HEK293 (cell line): ENCODE data around the gene GPM6B.

ENCODE experiments used
- CTCF ChIA-PET: fragments of 350-600 bp; formaldehyde crosslinking; extraction: SDS; loops from one replicate; lab custom pipeline; 2021; ENCODE audit warnings: antibody characterized with exemption; lab: Yijun Ruan, JAX
- POLR2A ChIA-PET: fragments of 300-600 bp; formaldehyde crosslinking; extraction: SDS; loops from one replicate; lab custom pipeline; 2020; ENCODE audit warnings: antibody characterized with exemption, inconsistent platforms; lab: Yijun Ruan, JAX
- H3K27ac ChIP-seq: fragments of 200-500 bp; sonication (Bioruptor generic); 2 replicates; pipeline ENCODE4 v1.5.1; 2014; ENCODE audit warnings: low read depth, low read length, control low read depth, inconsistent platforms; ENCODE audit errors: extremely low read depth
- H3K36me3 ChIP-seq, 2 experiments: fragments of 200-500 bp in 1 of 2; sonication (Bioruptor generic) in 1 of 2; 1 replicate in 1 of 2; 2 replicates in 1 of 2; pipeline ENCODE4 v1.5.1; 2014 to 2017; ENCODE audit warnings: inconsistent platforms in 2 of 2, low read length in 2 of 2; ENCODE audit not compliant: control insufficient read depth in 2 of 2, insufficient read depth in 1 of 2
- H3K4me1 ChIP-seq: fragments of 200-500 bp; sonication (Bioruptor generic); 2 replicates; pipeline ENCODE4 v1.5.1; 2014; ENCODE audit warnings: mild to moderate bottlenecking, low read length, inconsistent platforms; ENCODE audit not compliant: control insufficient read depth, insufficient read depth
- H3K4me3 ChIP-seq: 2 replicates; pipeline ENCODE4 v1.5.1; 2011; ENCODE audit warnings: low read depth, mild to moderate bottlenecking, control low read depth, low read length, moderate library complexity
- H3K9me3 ChIP-seq: fragments of 200-500 bp; sonication (Bioruptor generic); 2 replicates; pipeline ENCODE4 v1.5.1; 2014; ENCODE audit warnings: low read depth, low read length, inconsistent platforms; ENCODE audit not compliant: control insufficient read depth, insufficient read depth
- BCL11A ChIP-seq: fragments of 450-650 bp; formaldehyde crosslinking; IDR thresholded peaks from 2 replicates; pipeline ENCODE4 v1.5.1; 2016; ENCODE audit warnings: low read depth, missing biosample characterization, missing genetic modification characterization
- OSR2 ChIP-seq: fragments of 450-650 bp; formaldehyde crosslinking; IDR thresholded peaks from 2 replicates; pipeline ENCODE4 v1.5.1; 2016; ENCODE audit warnings: missing biosample characterization, missing genetic modification characterization
- OVOL3 ChIP-seq: fragments of 450-650 bp; formaldehyde crosslinking; IDR thresholded peaks from 2 replicates; pipeline ENCODE4 v1.5.1; 2016; ENCODE audit warnings: missing biosample characterization, missing genetic modification characterization
- PATZ1 ChIP-seq: fragments of 450-650 bp; formaldehyde crosslinking; IDR thresholded peaks from 2 replicates; pipeline ENCODE4 v1.5.1; 2016; ENCODE audit warnings: missing biosample characterization, missing genetic modification characterization
- PRDM10 ChIP-seq: fragments of 450-650 bp; formaldehyde crosslinking; IDR thresholded peaks from 2 replicates; pipeline ENCODE4 v1.5.1; 2016; ENCODE audit warnings: missing biosample characterization, missing genetic modification characterization
- PRDM2 ChIP-seq: fragments of 450-650 bp; formaldehyde crosslinking; IDR thresholded peaks from 2 replicates; pipeline ENCODE4 v1.5.1; 2016; ENCODE audit warnings: missing biosample characterization, missing genetic modification characterization, borderline replicate concordance
- SETDB1 ChIP-seq: IDR thresholded peaks from one replicate; pipeline ENCODE4 v1.6.1; 2017; ENCODE audit warnings: mild to moderate bottlenecking, low read length, moderate library complexity, mixed read lengths; ENCODE audit not compliant: insufficient read length
- SP7 ChIP-seq: fragments of 450-650 bp; formaldehyde crosslinking; IDR thresholded peaks from 2 replicates; pipeline ENCODE4 v1.5.1; 2016; ENCODE audit warnings: missing biosample characterization, missing genetic modification characterization
- ZBTB10 ChIP-seq: fragments of 450-650 bp; formaldehyde crosslinking; IDR thresholded peaks from 2 replicates; pipeline ENCODE4 v1.5.1; 2016; ENCODE audit warnings: missing biosample characterization, missing genetic modification characterization
- ZBTB21 ChIP-seq: fragments of 450-650 bp; formaldehyde crosslinking; IDR thresholded peaks from 2 replicates; pipeline ENCODE4 v1.5.1; 2017; ENCODE audit warnings: missing biosample characterization, missing genetic modification characterization
- ZNF157 ChIP-seq: fragments of 450-650 bp; formaldehyde crosslinking; IDR thresholded peaks from 2 replicates; pipeline ENCODE4 v1.5.1; 2016; ENCODE audit warnings: missing biosample characterization, missing genetic modification characterization
- ZNF16 ChIP-seq: fragments of 450-650 bp; formaldehyde crosslinking; IDR thresholded peaks from 2 replicates; pipeline ENCODE4 v1.5.1; 2016; ENCODE audit warnings: low read depth, missing biosample characterization, missing genetic modification characterization
- ZNF24 ChIP-seq: fragments of 450-650 bp; formaldehyde crosslinking; IDR thresholded peaks from 2 replicates; pipeline ENCODE4 v1.5.1; 2016; ENCODE audit warnings: missing biosample characterization, missing genetic modification characterization
- ZNF548 ChIP-seq: fragments of 450-650 bp; formaldehyde crosslinking; IDR thresholded peaks from 2 replicates; pipeline ENCODE4 v1.5.1; 2016; ENCODE audit warnings: missing biosample characterization, missing genetic modification characterization
- ZNF549 ChIP-seq: fragments of 450-650 bp; IDR thresholded peaks from 2 replicates; pipeline ENCODE4 v1.5.1; 2018; ENCODE audit warnings: missing biosample characterization, missing genetic modification characterization, mild to moderate bottlenecking, inconsistent platforms, moderate library complexity
- ZNF596 ChIP-seq: fragments of 450-650 bp; IDR thresholded peaks from 2 replicates; pipeline ENCODE4 v1.5.0; 2018; ENCODE audit warnings: missing biosample characterization, mild to moderate bottlenecking, missing genetic modification characterization, moderate library complexity
- ZNF610 ChIP-seq: fragments of 450-650 bp; formaldehyde crosslinking; IDR thresholded peaks from 2 replicates; pipeline ENCODE4 v1.5.1; 2016; ENCODE audit warnings: missing biosample characterization, missing genetic modification characterization, borderline replicate concordance
- ZNF645 ChIP-seq: fragments of 450-650 bp; formaldehyde crosslinking; IDR thresholded peaks from 2 replicates; pipeline ENCODE4; 2016; ENCODE audit warnings: missing biosample characterization, missing genetic modification characterization
- ZNF76 ChIP-seq: fragments of 450-650 bp; formaldehyde crosslinking; IDR thresholded peaks from 2 replicates; pipeline ENCODE4; 2016; ENCODE audit warnings: low read depth, missing biosample characterization, missing genetic modification characterization, borderline replicate concordance
- ZXDB ChIP-seq: fragments of 450-650 bp; formaldehyde crosslinking; IDR thresholded peaks from 2 replicates; pipeline ENCODE4 v1.5.1; 2016; ENCODE audit warnings: missing biosample characterization, missing genetic modification characterization

Gene GPM6B

GRCh38 chrX:13778916-13779315 lies 38.0 kb downstream of the GPM6B start:
- Histone ChIP-seq H3K4me1 (no peaks in the 10 kb centered on the region), H3K4me3 (no peak overlapping the region), H3K9me3 (no peaks in the 10 kb centered on the region), H3K27ac (no peak overlapping the region), H3K36me3 (peaks cover 4 to 45% of the 10 kb centered on the region in 2 experiments; a peak in 2 of 3 replicates)
- TF ChIP-seq PRDM2 (no peak), PATZ1 (no peak), BCL11A (tag by site-specific recombination) (no peak), ZNF610 (tag by site-specific recombination) (no peak), OVOL3 (no peak), ZNF76 (tag by site-specific recombination) (no peak), ZNF548 (no peak), ZNF596 (tag by site-specific recombination) (no peak), OSR2 (tag by site-specific recombination) (peak; percentile 59), ZNF16 (tag by site-specific recombination) (no peak), SP7 (tag by site-specific recombination) (0 out of 2 replicates have a peak, but pooled peaks have one; percentile 57), ZNF157 (no peak), ZNF645 (no peak)
- POLR2A ChIA-PET: interaction anchor here (0.7 kb wide), 1 partner anchor 33 kb away, joined by 3 read pairs; no protein-coding TSS in a partner anchor
- CTCF ChIA-PET: interaction anchor here (0.6 to 1.4 kb wide), 3 partner anchors 19 to 1716 kb away, joined by 3 read pairs; no protein-coding TSS in a partner anchor

- H3K27ac ChIP-seq: no peak overlapping the region
- CTCF ChIA-PET: interaction anchor here (0.5 to 1.9 kb wide), 4 partner anchors 11 to 255 kb away, joined by 3 to 6 read pairs (median 3); no protein-coding TSS in a partner anchor
- H3K36me3 ChIP-seq: peaks cover 10 to 53% of the 10 kb centered on the region in 2 experiments; a peak in 2 of 3 replicates
- H3K4me1 ChIP-seq: no peaks in the 10 kb centered on the region
- no peaks in the 10 kb centered on the region for H3K9me3 ChIP-seq
- no peak overlapping the region for H3K4me3 ChIP-seq
- POLR2A ChIA-PET: interaction anchor here (0.6 to 1.0 kb wide), 2 partner anchors 36 to 61 kb away, joined by 3 read pairs; no protein-coding TSS in a partner anchor
- TF ChIP-seq SETDB1: no peak
- TF ChIP-seq ZBTB10 (tag by site-specific recombination): no peak
- TF ChIP-seq ZNF24: no peak
- TF ChIP-seq ZXDB (tag by site-specific recombination): no peak
- TF ChIP-seq ZBTB21 (tag by site-specific recombination): no peak
- no peak for TF ChIP-seq PRDM10
- no peak for TF ChIP-seq ZNF549 (tag by site-specific recombination)
Measured at GRCh38 chrX:13776387-13776786, 40.5 kb downstream of the GPM6B start.
